B cell (primary cell): ENCODE measurements around the gene C9orf43. TPM values are rescaled to one million over a fixed set of nuclear protein-coding genes. Genes with fewer than 3 reads are reported as not detected.

ENCODE experiments used
- ATAC-seq: fragments of 200-7000 bp; cut with Tn5 transposase; one replicate; pipeline ENCODE4 v1.10.0; 2021; ENCODE audit warnings: low read depth, mild to moderate bottlenecking, moderate number of reproducible peaks, moderate library complexity
- CTCF ChIA-PET: fragments of 350-600 bp; sonication (Branson Sonifier 250); formaldehyde crosslinking; loops from one replicate; lab custom pipeline; 2021; ENCODE audit warnings: antibody characterized with exemption, inconsistent platforms; lab: Charles Lee
- POLR2A ChIA-PET: fragments of 350-600 bp; sonication (Branson Sonifier 250); formaldehyde crosslinking; loops from one replicate; lab custom pipeline; 2021; ENCODE audit warnings: antibody characterized with exemption; lab: Charles Lee
- DNase-seq: peaks from one replicate; pipeline ENCODE4 v3.0.0; 2013
- H2AFZ ChIP-seq: 2 replicates; pipeline ENCODE4 v1.6.1; 2012; ENCODE audit warnings: mild to moderate bottlenecking, low read depth, low read length; ENCODE audit not compliant: insufficient read depth, poor library complexity, severe bottlenecking
- H3K27ac ChIP-seq, 2 donors: 1 replicate in 1 of 2; 2 replicates in 1 of 2; pipeline ENCODE4 v1.5.1; 2012 to 2013; ENCODE audit warnings: low read length in 2 of 2, mild to moderate bottlenecking in 2 of 2, moderate library complexity in 1 of 2
- H3K27me3 ChIP-seq, 4 experiments: fragments of 200-600 bp in 1 of 4; sonication (generic) in 1 of 4; replicated peaks in 1 of 4; 1 replicate in 2 of 4; 2 replicates in 2 of 4; pipeline versions ENCODE4 v1.6.1 to v1.7.0; 2013 to 2016; ENCODE audit warnings: low read length in 3 of 4, mild to moderate bottlenecking in 2 of 4, mixed read lengths in 1 of 4, moderate library complexity in 1 of 4; ENCODE audit not compliant: insufficient read depth in 4 of 4, control insufficient read depth in 3 of 4; ENCODE audit errors: control extremely low read depth in 1 of 4
- H3K36me3 ChIP-seq, 2 experiments: replicated peaks in 1 of 2; 1 replicate in 1 of 2; 2 replicates in 1 of 2; pipeline versions ENCODE4 v1.6.1 to v1.7.1; 2013; ENCODE audit warnings: low read length in 1 of 2; ENCODE audit not compliant: insufficient read depth in 2 of 2, control insufficient read depth in 1 of 2; ENCODE audit errors: control extremely low read depth in 1 of 2, extremely low read depth in 1 of 2
- H3K4me1 ChIP-seq, 2 donors: fragments of 200-600 bp in 1 of 2; sonication (generic) in 1 of 2; 1 replicate in 1 of 2; 2 replicates in 1 of 2; pipeline versions ENCODE4 v1.5.1 to v1.6.1; 2013 to 2017; ENCODE audit warnings: low read length in 2 of 2; ENCODE audit not compliant: control insufficient read depth in 2 of 2, insufficient read depth in 2 of 2
- H3K4me2 ChIP-seq: replicated peaks from 2 replicates; pipeline ENCODE3; 2012; ENCODE audit warnings: mild to moderate bottlenecking, low read depth, low read length; ENCODE audit not compliant: poor library complexity, severe bottlenecking
- H3K4me3 ChIP-seq, 5 experiments: fragments of 200-600 bp in 1 of 5; sonication (generic) in 1 of 5; 1 replicate in 3 of 5; 2 replicates in 2 of 5; pipeline versions ENCODE4 v1.5.1 to v1.7.0; 2011 to 2016; ENCODE audit warnings: low read length in 4 of 5, mild to moderate bottlenecking in 4 of 5, low read depth in 2 of 5, control low read depth in 1 of 5, moderate library complexity in 1 of 5; ENCODE audit not compliant: insufficient read depth in 1 of 5; ENCODE audit errors: control extremely low read depth in 1 of 5, extremely low read depth in 1 of 5
- H3K79me2 ChIP-seq: fragments of 200-600 bp; sonication (generic); one replicate; pipeline ENCODE4 v1.6.0; 2016; ENCODE audit warnings: low read length; ENCODE audit not compliant: control insufficient read depth, insufficient read depth
- H3K9ac ChIP-seq: fragments of 200-600 bp; sonication (generic); 2 replicates; pipeline ENCODE4 v1.6.1; 2017; ENCODE audit warnings: mild to moderate bottlenecking, low read length, moderate library complexity
- H3K9me3 ChIP-seq, 3 donors: one replicate each; pipeline versions ENCODE4 v1.6.1 to v1.7.1; 2013; ENCODE audit warnings: low read length in 2 of 3; ENCODE audit not compliant: control insufficient read depth in 2 of 3, insufficient read depth in 1 of 3; ENCODE audit errors: control extremely low read depth in 1 of 3
- H4K20me1 ChIP-seq: 2 replicates; pipeline ENCODE4 v1.6.0; 2012; ENCODE audit warnings: mild to moderate bottlenecking, low read length; ENCODE audit not compliant: insufficient read depth, control insufficient read depth, poor library complexity, severe bottlenecking
- H3K27ac Mint-ChIP-seq: one replicate; pipeline ENCODE4 v1.8.0; 2021; ENCODE audit warnings: mixed read lengths
- H3K27me3 Mint-ChIP-seq: one replicate; pipeline ENCODE4 v1.8.0; 2021; ENCODE audit warnings: mixed read lengths
- H3K4me1 Mint-ChIP-seq: one replicate; pipeline ENCODE4 v1.8.0; 2021; ENCODE audit warnings: mixed read lengths
- H3K4me3 Mint-ChIP-seq: one replicate; pipeline ENCODE4 v1.8.0; 2021; ENCODE audit warnings: mixed read lengths
- H3K9me3 Mint-ChIP-seq: one replicate; pipeline ENCODE4 v1.8.0; 2022; ENCODE audit warnings: mixed read lengths; ENCODE audit not compliant: insufficient read depth
- EZH2 ChIP-seq: IDR thresholded peaks from 2 replicates; pipeline ENCODE4 v1.6.1; 2012; ENCODE audit warnings: borderline replicate concordance, low read depth, mild to moderate bottlenecking, moderate library complexity, low read length; ENCODE audit not compliant: insufficient read depth, poor library complexity, severe bottlenecking
- WGBS: methylation state at CpG from one replicate; pipeline ENCODE4 v1.1.5; 2013; ENCODE audit warnings: missing lambda C conversion rate; ENCODE audit not compliant: insufficient coverage; 5-methylcytosine and 5-hydroxymethylcytosine counted together
- intact Hi-C: fragments of 100-400 bp; cut with micrococcal nuclease; formaldehyde crosslinking; loops from one replicate; pipeline ENCODE4 v1.10.0; 2022
- polyA plus RNA-seq: library from polyadenylated mRNA; depleted of rRNA; stranded (reverse); fragments of >200 nt; gene quantifications from 2 replicates; pipeline ENCODE4 v1.2.3, GENCODE V29; 2012
- total RNA-seq, 2 donors: library from RNA; stranded (reverse); fragments of 120-200 nt in 1 of 2; gene quantifications; 1 replicate in 1 of 2; 2 replicates in 1 of 2; pipeline versions ENCODE4 v1.2.3 to v1.2.4, GENCODE V29; 2013 to 2022
- TF ChIP-seq, protein P1 (sequence below): fragments of 200-600 bp; IDR thresholded peaks from one replicate; pipeline ENCODE4 v1.8.0; 2022; ENCODE audit warnings: antibody characterized with exemption, mild to moderate bottlenecking

C9orf43 gene
- total and polyA plus RNA-seq, 2 donors (not counting 1 experiment from before 2014, with no cell fraction given), result 0.57 to 1.7 TPM

GRCh38 chr9:113361304-113362018 is 49.1 kb upstream of the C9orf43 start:
- Mint-ChIP-seq H3K27me3 (peaks cover 4% of the 10 kb centered on the region), H3K4me1 (no peaks in the 10 kb centered on the region), H3K27ac (no peak overlapping the region), H3K9me3 (no peaks in the 10 kb centered on the region), H3K4me3 (no peak overlapping the region)
- intact Hi-C loops, result no loop called here
- no peaks in the 10 kb centered on the region for H4K20me1 ChIP-seq
- no peaks in the 10 kb centered on the region for H3K4me1 ChIP-seq
- H3K36me3 ChIP-seq, result no peaks in the 10 kb centered on the region
- 93% methylated on average over 4 of the region's 7 CpGs for WGBS
- DNase-seq (no peak), ATAC-seq (no peak)
- no peaks in the 10 kb centered on the region for H3K27me3 ChIP-seq
- no peak overlapping the region for H3K4me2 ChIP-seq
- no peak overlapping the region for H3K9ac ChIP-seq
- ChIA-PET CTCF (no interaction called here), POLR2A (no interaction called here)
- no peak overlapping the region for H3K4me3 ChIP-seq
- no peak for TF ChIP-seq EZH2
- TF ChIP-seq, protein P1, sequence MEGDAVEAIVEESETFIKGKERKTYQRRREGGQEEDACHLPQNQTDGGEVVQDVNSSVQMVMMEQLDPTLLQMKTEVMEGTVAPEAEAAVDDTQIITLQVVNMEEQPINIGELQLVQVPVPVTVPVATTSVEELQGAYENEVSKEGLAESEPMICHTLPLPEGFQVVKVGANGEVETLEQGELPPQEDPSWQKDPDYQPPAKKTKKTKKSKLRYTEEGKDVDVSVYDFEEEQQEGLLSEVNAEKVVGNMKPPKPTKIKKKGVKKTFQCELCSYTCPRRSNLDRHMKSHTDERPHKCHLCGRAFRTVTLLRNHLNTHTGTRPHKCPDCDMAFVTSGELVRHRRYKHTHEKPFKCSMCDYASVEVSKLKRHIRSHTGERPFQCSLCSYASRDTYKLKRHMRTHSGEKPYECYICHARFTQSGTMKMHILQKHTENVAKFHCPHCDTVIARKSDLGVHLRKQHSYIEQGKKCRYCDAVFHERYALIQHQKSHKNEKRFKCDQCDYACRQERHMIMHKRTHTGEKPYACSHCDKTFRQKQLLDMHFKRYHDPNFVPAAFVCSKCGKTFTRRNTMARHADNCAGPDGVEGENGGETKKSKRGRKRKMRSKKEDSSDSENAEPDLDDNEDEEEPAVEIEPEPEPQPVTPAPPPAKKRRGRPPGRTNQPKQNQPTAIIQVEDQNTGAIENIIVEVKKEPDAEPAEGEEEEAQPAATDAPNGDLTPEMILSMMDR, result no peak
- no peak overlapping the region for H2AFZ ChIP-seq
- no peaks in the 10 kb centered on the region for H3K79me2 ChIP-seq
- H3K9me3 ChIP-seq, result no peaks in the 10 kb centered on the region
- no peak overlapping the region for H3K27ac ChIP-seq

DNA sequence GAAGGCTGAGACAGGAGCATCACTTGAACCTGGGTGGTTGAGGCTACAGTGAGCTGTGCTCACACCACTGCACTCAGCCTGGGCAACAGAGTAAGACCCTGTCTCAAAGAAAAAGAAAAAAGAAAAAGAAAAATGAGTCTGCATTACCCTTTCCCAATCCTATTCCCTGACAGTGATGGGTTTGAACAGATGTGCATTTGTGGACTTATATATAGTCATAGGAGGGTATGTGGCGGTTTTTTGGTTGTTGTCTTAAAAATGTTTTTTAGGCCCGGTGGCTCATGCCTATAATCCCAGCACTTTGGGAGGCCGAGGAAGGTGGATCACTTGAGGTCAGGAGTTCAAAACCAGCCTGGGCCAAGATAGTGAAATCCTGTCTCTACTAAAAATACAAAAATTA is 47.2 kb upstream of the C9orf43 start:
- TF ChIP-seq EZH2, result no peak
- TF ChIP-seq, protein P1, result no peak

More for the DNA sequence above, 47.2 kb upstream of the C9orf43 start:
- no peak for ATAC-seq
- Histone ChIP-seq H2AFZ (no peak overlapping the region), H3K27me3 (no peaks in the 10 kb centered on the region), H3K27ac (no peak overlapping the region), H4K20me1 (no peaks in the 10 kb centered on the region), H3K79me2 (no peaks in the 10 kb centered on the region), H3K4me3 (no peak overlapping the region), H3K4me2 (no peak overlapping the region), H3K9ac (no peak overlapping the region), H3K36me3 (no peaks in the 10 kb centered on the region), H3K4me1 (no peaks in the 10 kb centered on the region), H3K9me3 (no peaks in the 10 kb centered on the region)
- Mint-ChIP-seq H3K4me1 (no peaks in the 10 kb centered on the region), H3K9me3 (no peaks in the 10 kb centered on the region), H3K4me3 (no peak overlapping the region), H3K27me3 (no peaks in the 10 kb centered on the region), H3K27ac (no peak overlapping the region)
- CTCF ChIA-PET, result no interaction called here
- POLR2A ChIA-PET, result no interaction called here
- DNase-seq, result no peak
- no CpG with 5 or more reads among the region's 3 CpGs for WGBS
- intact Hi-C loops, result no loop called here
